GM19099 (cell line): Measurements from ENCODE around the gene IMMP2L.

Source experiments
- POLR2A ChIP-seq: IDR thresholded peaks from 3 replicates; pipeline ENCODE4 v1.6.1; 2011; ENCODE audit warnings: low read depth; ENCODE audit not compliant: insufficient read length; ENCODE audit errors: extremely low read depth

IMMP2L gene

GRCh38 chr7:110831419-110831818, 730.9 kb downstream of the IMMP2L start:
- TF ChIP-seq POLR2A: no peak

- no peak for TF ChIP-seq POLR2A
Observed at GRCh38 chr7:110830778-110831177, 731.5 kb downstream of the IMMP2L start.

GRCh38 chr7:110827936-110828335, 734.4 kb downstream of the IMMP2L start:
- TF ChIP-seq POLR2A: no peak

GRCh38 chr7:110827287-110827855, 734.9 kb downstream of the IMMP2L start:
- TF ChIP-seq POLR2A: no peak

GRCh38 chr7:110813986-110814385, 748.3 kb downstream of the IMMP2L start:
- TF ChIP-seq POLR2A: no peak

- TF ChIP-seq POLR2A: no peak
Observed at GRCh38 chr7:110809832-110810231, 752.5 kb downstream of the IMMP2L start.

- TF ChIP-seq POLR2A: no peak
Observed at GRCh38 chr7:110808361-110808760, 753.9 kb downstream of the IMMP2L start.

- TF ChIP-seq POLR2A: no peak
Observed at GRCh38 chr7:110804501-110804900, 757.8 kb downstream of the IMMP2L start.

GRCh38 chr7:110803602-110804143, 758.6 kb downstream of the IMMP2L start:
- TF ChIP-seq POLR2A: no peak

- no peak for TF ChIP-seq POLR2A
Observed at GRCh38 chr7:110801502-110801901, 760.8 kb downstream of the IMMP2L start.

GRCh38 chr7:110800984-110801383, 761.3 kb downstream of the IMMP2L start:
- TF ChIP-seq POLR2A: no peak

GRCh38 chr7:110797656-110798055, 764.6 kb downstream of the IMMP2L start:
- no peak for TF ChIP-seq POLR2A

GRCh38 chr7:110790992-110791391, 771.3 kb downstream of the IMMP2L start:
- no peak for TF ChIP-seq POLR2A

GRCh38 chr7:110786328-110786965, 775.8 kb downstream of the IMMP2L start:
- no peak for TF ChIP-seq POLR2A

GRCh38 chr7:110784749-110785148, 777.5 kb downstream of the IMMP2L start:
- no peak for TF ChIP-seq POLR2A

- no peak for TF ChIP-seq POLR2A
Observed at GRCh38 chr7:110780712-110781111, 781.6 kb downstream of the IMMP2L start.
